Gastrocnemius medialis (tissue), 4 donors: ENCODE data around the gene ETS2. TPM values are rescaled to one million over a fixed set of nuclear protein-coding genes. Genes with fewer than 3 reads are reported as not detected.

Experiments used
- ATAC-seq, 2 donors: fragments of 150-250 bp; one replicate each; pipeline ENCODE4 v1.9.1; 2016
- DNase-seq, 2 donors: peaks; one replicate each; pipeline ENCODE4 v3.0.0-alpha.2; 2019
- H3K27ac ChIP-seq, 4 donors: fragments of 200-600 bp; sonication (generic); 1 replicate in 1 of 4; 2 replicates in 3 of 4; pipeline ENCODE4 v1.5.1; 2016 to 2018; ENCODE audit warnings: mild to moderate bottlenecking in 2 of 4, moderate library complexity in 1 of 4
- H3K27me3 ChIP-seq, 3 donors: fragments of 200-600 bp; sonication (generic) in 2 of 3; 1 replicate in 1 of 3; 2 replicates in 2 of 3; pipeline versions ENCODE4 v1.5.1 to v1.6.0; 2016 to 2019; ENCODE audit warnings: mild to moderate bottlenecking in 1 of 3, moderate library complexity in 1 of 3
- H3K36me3 ChIP-seq, 2 donors: fragments of 200-600 bp; sonication (generic) in 1 of 2; one replicate each; pipeline ENCODE4 v1.5.1; 2017 to 2018
- H3K4me1 ChIP-seq, 2 donors: fragments of 200-600 bp; sonication (generic) in 1 of 2; one replicate each; pipeline ENCODE4 v1.5.1; 2016 to 2017; ENCODE audit warnings: mild to moderate bottlenecking in 2 of 2
- H3K4me3 ChIP-seq, 4 donors: fragments of 200-600 bp; sonication (generic) in 3 of 4; 1 replicate in 1 of 4; 2 replicates in 3 of 4; pipeline ENCODE4 v1.5.1; 2016 to 2019; ENCODE audit warnings: mild to moderate bottlenecking in 2 of 4
- H3K9me3 ChIP-seq, 3 donors: fragments of 200-600 bp; sonication (generic) in 2 of 3; 1 replicate in 1 of 3; 2 replicates in 2 of 3; pipeline ENCODE4 v1.5.1; 2016 to 2019
- CTCF ChIP-seq, 5 experiments: fragments of 450-650 bp in 3 of 5; fragments of 200-600 bp in 2 of 5; sonication (generic) in 2 of 5; IDR thresholded peaks in 4 of 5; conservative IDR thresholded peaks in 1 of 5; 1 replicate in 4 of 5; 2 replicates in 1 of 5; pipeline ENCODE4 v1.5.1; 2016 to 2019; ENCODE audit warnings: antibody characterized with exemption in 5 of 5, mild to moderate bottlenecking in 3 of 5, moderate library complexity in 3 of 5
- POLR2A ChIP-seq, 2 donors: fragments of 450-650 bp; IDR thresholded peaks; one replicate each; pipeline ENCODE4 v1.6.1; 2017; ENCODE audit warnings: antibody characterized with exemption in 2 of 2, mild to moderate bottlenecking in 2 of 2, moderate library complexity in 2 of 2
- in situ Hi-C, 4 donors: fragments of 200-750 bp; cut with MboI; loops; one replicate each; pipeline versions ENCODE4 v1.15.0 to v1.8.0; 2017; ENCODE audit warnings: low sequenced_read_pairs in 4 of 4
- intact Hi-C: fragments of 100-400 bp; cut with DNase I; formaldehyde crosslinking; loops from one replicate; pipeline ENCODE4 v1.15.1; 2023; ENCODE audit warnings: low total_unique reads
- total RNA-seq, 4 donors: library from RNA; depleted of rRNA; stranded (reverse); fragments of >200 nt; gene quantifications; one replicate each; pipeline versions ENCODE4 v1.1.0 to v1.2.3, GENCODE V29; 2016

ETS2 gene
- total RNA-seq, 4 donors from 2014 or later, result 51.5 to 136 (median 59.3) TPM

- in situ Hi-C loops, result no loop called here
- no peaks in the 10 kb centered on the region for H3K36me3 ChIP-seq
- no peaks in the 10 kb centered on the region for H3K4me1 ChIP-seq
- H3K27me3 ChIP-seq, result no peaks in the 10 kb centered on the region
- H3K4me3 ChIP-seq, result no peak overlapping the region
- DNase-seq, result no peak
- intact Hi-C loops, result no loop called here
- no peak for TF ChIP-seq POLR2A (IDR thresholded peaks at IDR 0.05)
- no peak for TF ChIP-seq CTCF (IDR thresholded peaks at IDR 0.05 in 4 of 5, conservative IDR thresholded peaks at IDR 0.05 in 1 of 5)
- no peak overlapping the region for H3K27ac ChIP-seq
- no peak for ATAC-seq
- no peaks in the 10 kb centered on the region for H3K9me3 ChIP-seq
These were observed 58.2 kb downstream of the ETS2 start for GRCh38 chr21:38863843-38864363.

GRCh38 chr21:38864964-38865363 lies 59.2 kb downstream of the ETS2 start:
- intact Hi-C loops, result no loop called here

GRCh38 chr21:38869196-38869595 lies 63.5 kb downstream of the ETS2 start:
- Histone ChIP-seq H3K4me1 (no peaks in the 10 kb centered on the region), H3K36me3 (no peaks in the 10 kb centered on the region), H3K4me3 (no peak overlapping the region), H3K27ac (no peak overlapping the region), H3K9me3 (no peaks in the 10 kb centered on the region), H3K27me3 (no peaks in the 10 kb centered on the region)
- ATAC-seq (no peak), DNase-seq (no peak)
- TF ChIP-seq POLR2A (IDR thresholded peaks at IDR 0.05), result no peak
- TF ChIP-seq CTCF (IDR thresholded peaks at IDR 0.05 in 4 of 5, conservative IDR thresholded peaks at IDR 0.05 in 1 of 5), result no peak
- in situ Hi-C loops (no loop called here), intact Hi-C loops (no loop called here)

More at GRCh38 chr21:38864964-38865363, 59.2 kb downstream of the ETS2 start:
- no peak for ATAC-seq
- H3K36me3 ChIP-seq, result no peaks in the 10 kb centered on the region
- no peak overlapping the region for H3K4me3 ChIP-seq
- in situ Hi-C loops, result no loop called here
- no peak for DNase-seq
- no peaks in the 10 kb centered on the region for H3K9me3 ChIP-seq
- no peaks in the 10 kb centered on the region for H3K27me3 ChIP-seq
- TF ChIP-seq POLR2A (IDR thresholded peaks at IDR 0.05), result no peak
- no peak for TF ChIP-seq CTCF (IDR thresholded peaks at IDR 0.05 in 4 of 5, conservative IDR thresholded peaks at IDR 0.05 in 1 of 5)
- H3K4me1 ChIP-seq, result no peaks in the 10 kb centered on the region
- no peak overlapping the region for H3K27ac ChIP-seq

- Histone ChIP-seq H3K27ac (no peak overlapping the region), H3K36me3 (no peaks in the 10 kb centered on the region), H3K27me3 (no peaks in the 10 kb centered on the region), H3K4me3 (no peak overlapping the region), H3K4me1 (no peaks in the 10 kb centered on the region), H3K9me3 (no peaks in the 10 kb centered on the region)
- no peak for ATAC-seq
- DNase-seq, result no peak
- in situ Hi-C loops (no loop called here), intact Hi-C loops (no loop called here)
- TF ChIP-seq POLR2A (IDR thresholded peaks at IDR 0.05), result no peak
- TF ChIP-seq CTCF (IDR thresholded peaks at IDR 0.05 in 4 of 5, conservative IDR thresholded peaks at IDR 0.05 in 1 of 5), result no peak
These were observed 64.2 kb downstream of the ETS2 start for GRCh38 chr21:38869946-38870345.
